HG03439 (cell line): ENCODE measurements around the gene MYO1F.
A peak's percentile ranks its signal among the peaks of the same experiment; 100 is the strongest.
"Not testable (repeated sequence)": the region's sequence is repeated elsewhere in the genome, so short reads cannot be mapped to it uniquely, and the experiment has no call there.

ENCODE experiments used
- ATAC-seq: cut with Tn5 transposase; IDR thresholded peaks from one replicate; pipeline ENCODE4 v1.9.1; 2021; ENCODE audit warnings: mild to moderate bottlenecking, moderate library complexity; ENCODE audit not compliant: unreplicated experiment

Gene MYO1F

GRCh38 chr19:8600816-8601215 is 23.6 kb upstream of the MYO1F start:
- no peak for ATAC-seq

GRCh38 chr19:8600064-8600463 is 22.8 kb upstream of the MYO1F start:
- no peak for ATAC-seq

GRCh38 chr19:8596168-8596567 is 18.9 kb upstream of the MYO1F start:
- ATAC-seq: no peak

GRCh38 chr19:8595651-8596050 is 18.4 kb upstream of the MYO1F start:
- ATAC-seq: no peak

- no peak for ATAC-seq
Measured at GRCh38 chr19:8593931-8594330, 16.7 kb upstream of the MYO1F start.

GRCh38 chr19:8592231-8593009 is 15.2 kb upstream of the MYO1F start:
- ATAC-seq: no peak

GRCh38 chr19:8589177-8589714 is 12.0 kb upstream of the MYO1F start:
- no peak for ATAC-seq

GRCh38 chr19:8585894-8586750 is 8.9 kb upstream of the MYO1F start:
- no peak for ATAC-seq

GRCh38 chr19:8584965-8585893 is 8.0 kb upstream of the MYO1F start:
- no peak for ATAC-seq

- peak; percentile 66 for ATAC-seq
Measured at GRCh38 chr19:8580710-8581281, 3.6 kb upstream of the MYO1F start.

GRCh38 chr19:8578642-8579265 is 1.5 kb upstream of the MYO1F start:
- ATAC-seq: no peak

- ATAC-seq: no peak
Measured at GRCh38 chr19:8577741-8578140, 499 bp upstream of the MYO1F start.

- no peak for ATAC-seq
Measured at GRCh38 chr19:8576273-8576993, 809 bp downstream of the MYO1F start.

GRCh38 chr19:8575467-8575997 is 1.7 kb downstream of the MYO1F start:
- ATAC-seq: no peak

- ATAC-seq: not testable (repeated sequence)
Measured at GRCh38 chr19:8574619-8574922, 2.7 kb downstream of the MYO1F start.

GRCh38 chr19:8573316-8573715 is 3.9 kb downstream of the MYO1F start:
- no peak for ATAC-seq

- no peak for ATAC-seq
Measured at GRCh38 chr19:8571006-8571411, 6.2 kb downstream of the MYO1F start.

GRCh38 chr19:8569066-8569771 is 8.0 kb downstream of the MYO1F start:
- peak; percentile 56 for ATAC-seq
